Lower leg skin (tissue), 4 donors: ENCODE measurements around the gene TAF7L. TPM values are rescaled to one million over a fixed set of nuclear protein-coding genes. Genes with fewer than 3 reads are reported as not detected.

Source experiments
- DNase-seq, 2 donors: peaks; one replicate each; pipeline ENCODE4 v3.0.0-alpha.2; 2019; ENCODE audit warnings: low spot score in 2 of 2
- H3K4me3 ChIP-seq: fragments of 200-600 bp; sonication (generic); 2 replicates; pipeline ENCODE4 v1.5.1; 2017; ENCODE audit warnings: mild to moderate bottlenecking, low read depth; ENCODE audit not compliant: poor library complexity, severe bottlenecking
- POLR2A ChIP-seq, 2 donors: fragments of 450-650 bp; IDR thresholded peaks; one replicate each; pipeline ENCODE4 v1.6.1; 2016 to 2017; ENCODE audit warnings: antibody characterized with exemption in 2 of 2, mild to moderate bottlenecking in 1 of 2, moderate library complexity in 1 of 2
- WGBS, 2 donors: methylation state at CpG; one replicate each; pipeline ENCODE4 v1.1.5; 2018; 5-methylcytosine and 5-hydroxymethylcytosine counted together
- intact Hi-C: fragments of 100-400 bp; cut with DNase I; formaldehyde crosslinking; loops from one replicate; pipeline ENCODE4 v1.15.0; 2023; ENCODE audit warnings: low total_unique reads
- total RNA-seq, 4 donors: library from RNA; depleted of rRNA; stranded (reverse); fragments of >200 nt; gene quantifications; one replicate each; pipeline ENCODE4 v1.1.0, GENCODE V29; 2016
- TF ChIP-seq, protein P1 (sequence below), 3 donors: fragments of 450-650 bp; IDR thresholded peaks; one replicate each; pipeline ENCODE4 v1.5.1; 2016; ENCODE audit warnings: antibody characterized with exemption in 3 of 3, mild to moderate bottlenecking in 3 of 3, moderate library complexity in 2 of 3

The TAF7L gene
- total RNA-seq, 4 donors from 2014 or later = 0.45 to 1.5 (median 0.67) TPM

GRCh38 chrX:101258259-101258581, 32.9 kb downstream of the TAF7L start:
- WGBS, 2 donors = 80 to 88% methylated on average over 1 to 11 of the region's 11 CpGs
- no peak for DNase-seq
- intact Hi-C loops = no loop called here
- no peak overlapping the region for H3K4me3 ChIP-seq
- no peak for TF ChIP-seq POLR2A (IDR thresholded peaks at IDR 0.05)
- TF ChIP-seq, protein P1, sequence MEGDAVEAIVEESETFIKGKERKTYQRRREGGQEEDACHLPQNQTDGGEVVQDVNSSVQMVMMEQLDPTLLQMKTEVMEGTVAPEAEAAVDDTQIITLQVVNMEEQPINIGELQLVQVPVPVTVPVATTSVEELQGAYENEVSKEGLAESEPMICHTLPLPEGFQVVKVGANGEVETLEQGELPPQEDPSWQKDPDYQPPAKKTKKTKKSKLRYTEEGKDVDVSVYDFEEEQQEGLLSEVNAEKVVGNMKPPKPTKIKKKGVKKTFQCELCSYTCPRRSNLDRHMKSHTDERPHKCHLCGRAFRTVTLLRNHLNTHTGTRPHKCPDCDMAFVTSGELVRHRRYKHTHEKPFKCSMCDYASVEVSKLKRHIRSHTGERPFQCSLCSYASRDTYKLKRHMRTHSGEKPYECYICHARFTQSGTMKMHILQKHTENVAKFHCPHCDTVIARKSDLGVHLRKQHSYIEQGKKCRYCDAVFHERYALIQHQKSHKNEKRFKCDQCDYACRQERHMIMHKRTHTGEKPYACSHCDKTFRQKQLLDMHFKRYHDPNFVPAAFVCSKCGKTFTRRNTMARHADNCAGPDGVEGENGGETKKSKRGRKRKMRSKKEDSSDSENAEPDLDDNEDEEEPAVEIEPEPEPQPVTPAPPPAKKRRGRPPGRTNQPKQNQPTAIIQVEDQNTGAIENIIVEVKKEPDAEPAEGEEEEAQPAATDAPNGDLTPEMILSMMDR (IDR thresholded peaks at IDR 0.05) = no peak

DNA sequence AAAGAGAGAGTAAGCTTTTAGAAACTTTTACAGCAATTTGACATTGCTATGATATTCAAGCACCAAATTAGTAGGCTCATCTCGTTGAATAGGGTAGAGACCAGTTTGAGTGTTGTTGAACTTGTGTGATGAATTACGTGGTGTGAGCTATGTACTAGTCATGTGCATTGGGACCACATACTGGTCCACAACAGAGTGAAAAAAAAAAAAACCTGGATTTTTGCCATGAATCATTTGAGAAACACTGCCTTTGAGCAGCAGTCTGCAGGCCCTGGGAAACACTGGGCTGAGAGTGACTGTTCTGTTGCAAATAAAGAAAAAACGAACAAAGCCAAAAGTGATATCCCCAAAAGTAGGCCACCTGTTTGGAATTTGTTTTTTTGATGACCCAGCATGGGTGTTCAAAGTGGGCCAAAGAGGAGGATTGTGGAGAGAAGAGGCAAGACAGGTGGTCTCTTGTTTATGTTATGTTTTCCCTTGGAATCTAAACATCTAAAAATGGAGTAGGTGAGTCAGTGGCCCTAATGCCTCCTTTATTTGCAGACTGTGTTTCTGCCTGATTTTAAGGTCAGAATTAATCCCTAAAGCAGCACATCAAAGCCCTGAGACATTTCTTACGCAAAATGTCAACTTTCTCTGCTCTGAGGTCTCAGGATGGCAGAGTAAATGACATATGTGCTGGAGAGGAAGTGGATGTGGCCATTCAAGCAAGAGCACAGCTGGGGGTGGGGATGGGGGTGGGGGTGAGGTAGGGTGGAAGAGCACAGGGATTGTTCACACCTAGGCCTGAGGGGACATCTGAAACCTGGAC, 33.5 kb downstream of the TAF7L start:
- TF ChIP-seq POLR2A (IDR thresholded peaks at IDR 0.05) = no peak
- TF ChIP-seq, protein P1 (IDR thresholded peaks at IDR 0.05) = no peak
- H3K4me3 ChIP-seq = no peak overlapping the region
- no peak for DNase-seq
- 70 to 90% methylated on average over 4 of the region's 4 CpGs for WGBS, 2 donors
- intact Hi-C loops = no loop called here

GRCh38 chrX:101252634-101253033, 38.5 kb downstream of the TAF7L start:
- 29 to 48% methylated on average over 1 to 2 of the region's 2 CpGs for WGBS, 2 donors
- intact Hi-C loops = no loop called here

GRCh38 chrX:101241531-101241930, 49.6 kb downstream of the TAF7L start:
- intact Hi-C loops = no loop called here
- no peak for DNase-seq
- no peak for TF ChIP-seq POLR2A (IDR thresholded peaks at IDR 0.05)
- TF ChIP-seq, protein P1 (IDR thresholded peaks at IDR 0.05) = no peak
- H3K4me3 ChIP-seq = no peak overlapping the region
- 83 to 100% methylated on average over 8 to 9 of the region's 9 CpGs for WGBS, 2 donors

More at GRCh38 chrX:101252634-101253033, 38.5 kb downstream of the TAF7L start:
- no peak overlapping the region for H3K4me3 ChIP-seq
- TF ChIP-seq, protein P1 (IDR thresholded peaks at IDR 0.05) = no peak
- no peak for DNase-seq

GRCh38 chrX:101237041-101237440, 54.1 kb downstream of the TAF7L start:
- no peak overlapping the region for H3K4me3 ChIP-seq
- no peak for TF ChIP-seq POLR2A (IDR thresholded peaks at IDR 0.05)
- TF ChIP-seq, protein P1 (IDR thresholded peaks at IDR 0.05) = no peak
- DNase-seq = no peak
- WGBS, 2 donors = 58 to 95% methylated on average over 2 of the region's 2 CpGs
- intact Hi-C loops = no loop called here

DNA sequence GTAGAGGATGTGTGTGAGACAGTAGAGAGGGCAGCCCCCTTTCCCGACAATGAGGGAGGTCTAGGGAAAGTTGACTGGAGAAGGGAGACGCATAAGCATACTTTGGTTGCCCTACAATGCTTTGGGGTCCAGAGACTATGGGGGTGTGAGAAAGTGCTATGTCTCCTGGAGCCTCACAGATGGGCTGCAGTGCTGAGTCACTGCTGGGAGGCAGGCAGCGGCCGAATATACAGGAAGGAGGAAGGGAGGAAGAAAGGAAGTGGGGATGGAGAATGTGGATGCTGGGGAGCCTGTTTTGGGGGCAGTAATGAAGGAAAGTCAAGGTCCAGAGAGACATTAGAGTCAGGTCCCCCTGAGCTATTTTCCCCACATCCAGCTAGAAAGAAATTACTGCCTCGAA, 58.8 kb downstream of the TAF7L start:
- intact Hi-C loops = no loop called here
- no peak overlapping the region for H3K4me3 ChIP-seq
- 80 to 82% methylated on average over 5 of the region's 5 CpGs for WGBS, 2 donors
- DNase-seq = no peak
- TF ChIP-seq POLR2A (IDR thresholded peaks at IDR 0.05) = no peak
- TF ChIP-seq, protein P1 (IDR thresholded peaks at IDR 0.05) = no peak
